SK-N-SH treated with all-trans-retinoic acid at 6 μM for 48 hours (cell line): ENCODE measurements around the gene LSAMP.

Experiments
- ATAC-seq: fragments of 200-7000 bp; cut with Tn5 transposase; 3 replicates; pipeline ENCODE4 v1.9.1; 2020; ENCODE audit warnings: mild to moderate bottlenecking, moderate library complexity
- BACH2 ChIP-seq: fragments of 250-450 bp; sonication (Bioruptor Pico); IDR thresholded peaks from 2 replicates; pipeline ENCODE4 v1.9.0; 2021; ENCODE audit warnings: mild to moderate bottlenecking, borderline replicate concordance
- CSDC2 ChIP-seq: fragments of 250-450 bp; sonication (Bioruptor Pico); IDR thresholded peaks from 2 replicates; pipeline ENCODE4 v1.5.0; 2020; ENCODE audit warnings: mild to moderate bottlenecking, moderate library complexity
- ESRRG ChIP-seq: fragments of 250-450 bp; sonication (Bioruptor Pico); IDR thresholded peaks from 2 replicates; pipeline ENCODE4 v1.6.1; 2021; ENCODE audit warnings: mild to moderate bottlenecking
- GLIS3 ChIP-seq: fragments of 250-450 bp; sonication (Bioruptor Pico); IDR thresholded peaks from 2 replicates; pipeline ENCODE4 v1.5.0; 2020; ENCODE audit warnings: mild to moderate bottlenecking, moderate library complexity
- ISL1 ChIP-seq: fragments of 250-450 bp; sonication (Bioruptor Pico); IDR thresholded peaks from 2 replicates; pipeline ENCODE4 v2.1.2; 2022; ENCODE audit warnings: mild to moderate bottlenecking, moderate library complexity
- OSR1 ChIP-seq: fragments of 250-450 bp; sonication (Bioruptor Pico); IDR thresholded peaks from 2 replicates; pipeline ENCODE4 v1.8.0; 2022; ENCODE audit warnings: moderate library complexity, mild to moderate bottlenecking, inconsistent platforms
- RARB ChIP-seq: fragments of 250-450 bp; sonication (Bioruptor Pico); IDR thresholded peaks from 2 replicates; pipeline ENCODE4 v1.8.0; 2021; ENCODE audit warnings: mild to moderate bottlenecking, moderate library complexity
- SNAI2 ChIP-seq: fragments of 250-450 bp; sonication (Bioruptor Pico); IDR thresholded peaks from 2 replicates; pipeline ENCODE4 v1.5.0; 2020; ENCODE audit warnings: mild to moderate bottlenecking, moderate library complexity
- TCF4 ChIP-seq: fragments of 250-450 bp; sonication (Bioruptor Pico); IDR thresholded peaks from 2 replicates; pipeline ENCODE4 v1.8.0; 2021; ENCODE audit warnings: mild to moderate bottlenecking, moderate library complexity, borderline replicate concordance
- TOX ChIP-seq: fragments of 250-450 bp; sonication (Bioruptor Pico); IDR thresholded peaks from 2 replicates; pipeline ENCODE4 v1.8.0; 2021; ENCODE audit warnings: mild to moderate bottlenecking, moderate library complexity, borderline replicate concordance
- ZC3H10 ChIP-seq: fragments of 250-450 bp; sonication (Bioruptor Pico); IDR thresholded peaks from 2 replicates; pipeline ENCODE4 v1.5.1; 2021; ENCODE audit warnings: mild to moderate bottlenecking, moderate library complexity
- ZFP3 ChIP-seq: fragments of 250-450 bp; sonication (Bioruptor Pico); IDR thresholded peaks from 2 replicates; pipeline ENCODE4 v1.5.0; 2020; ENCODE audit warnings: mild to moderate bottlenecking, moderate library complexity
- ZNF565 ChIP-seq: fragments of 450-650 bp; formaldehyde crosslinking; conservative IDR thresholded peaks from 2 replicates; pipeline ENCODE4 v1.5.0; 2020; ENCODE audit warnings: low read depth, mild to moderate bottlenecking, moderate library complexity
- ZNF70 ChIP-seq: fragments of 450-650 bp; formaldehyde crosslinking; IDR thresholded peaks from 2 replicates; pipeline ENCODE4 v1.5.0; 2020; ENCODE audit warnings: mild to moderate bottlenecking, moderate library complexity
- TF ChIP-seq, protein P1 (sequence below): fragments of 250-450 bp; sonication (Bioruptor Pico); IDR thresholded peaks from 2 replicates; pipeline ENCODE4 v1.8.0; 2020; ENCODE audit warnings: mild to moderate bottlenecking, moderate library complexity, borderline replicate concordance
- TF ChIP-seq, protein P2 (sequence below): fragments of 250-450 bp; sonication (Bioruptor Pico); IDR thresholded peaks from 2 replicates; pipeline ENCODE4 v1.5.1; 2020; ENCODE audit warnings: low read depth, mild to moderate bottlenecking, moderate library complexity
- TF ChIP-seq, protein P3 (sequence below): fragments of 250-450 bp; sonication (Bioruptor Pico); IDR thresholded peaks from 2 replicates; pipeline ENCODE4 v1.5.0; 2020; ENCODE audit warnings: mild to moderate bottlenecking, moderate library complexity
- TF ChIP-seq, protein P4 (sequence below): fragments of 250-450 bp; sonication (Bioruptor Pico); IDR thresholded peaks from 2 replicates; pipeline ENCODE4 v1.5.1; 2021; ENCODE audit warnings: mild to moderate bottlenecking, moderate library complexity

The LSAMP gene

DNA sequence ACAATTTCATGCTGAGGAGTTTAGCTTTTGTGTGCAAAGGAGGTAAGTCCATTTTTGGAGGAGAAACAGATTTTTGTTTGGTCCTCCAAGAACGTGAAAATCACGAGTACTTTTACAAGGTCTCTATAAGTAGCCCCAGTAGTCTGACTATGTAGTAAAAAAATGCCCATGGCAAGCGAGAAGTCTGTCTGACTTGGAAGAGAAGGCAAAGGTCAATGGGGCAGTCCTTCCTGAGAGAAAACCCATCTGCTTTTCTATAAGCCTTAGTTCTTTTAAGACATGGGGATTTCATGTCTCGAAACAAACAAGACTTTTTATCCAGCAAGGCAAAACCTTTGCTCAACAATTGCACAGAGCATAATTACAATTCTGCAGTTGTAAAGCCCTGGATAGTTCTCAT, 638.8 kb downstream of the LSAMP start (continued):
- TF ChIP-seq, protein P1, sequence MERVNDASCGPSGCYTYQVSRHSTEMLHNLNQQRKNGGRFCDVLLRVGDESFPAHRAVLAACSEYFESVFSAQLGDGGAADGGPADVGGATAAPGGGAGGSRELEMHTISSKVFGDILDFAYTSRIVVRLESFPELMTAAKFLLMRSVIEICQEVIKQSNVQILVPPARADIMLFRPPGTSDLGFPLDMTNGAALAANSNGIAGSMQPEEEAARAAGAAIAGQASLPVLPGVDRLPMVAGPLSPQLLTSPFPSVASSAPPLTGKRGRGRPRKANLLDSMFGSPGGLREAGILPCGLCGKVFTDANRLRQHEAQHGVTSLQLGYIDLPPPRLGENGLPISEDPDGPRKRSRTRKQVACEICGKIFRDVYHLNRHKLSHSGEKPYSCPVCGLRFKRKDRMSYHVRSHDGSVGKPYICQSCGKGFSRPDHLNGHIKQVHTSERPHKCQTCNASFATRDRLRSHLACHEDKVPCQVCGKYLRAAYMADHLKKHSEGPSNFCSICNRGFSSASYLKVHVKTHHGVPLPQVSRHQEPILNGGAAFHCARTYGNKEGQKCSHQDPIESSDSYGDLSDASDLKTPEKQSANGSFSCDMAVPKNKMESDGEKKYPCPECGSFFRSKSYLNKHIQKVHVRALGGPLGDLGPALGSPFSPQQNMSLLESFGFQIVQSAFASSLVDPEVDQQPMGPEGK (CRISPR knock-in tag): no peak
- no peak for TF ChIP-seq OSR1 (CRISPR knock-in tag)
- TF ChIP-seq BACH2 (CRISPR knock-in tag): no peak
- TF ChIP-seq SNAI2 (CRISPR knock-in tag): no peak

DNA sequence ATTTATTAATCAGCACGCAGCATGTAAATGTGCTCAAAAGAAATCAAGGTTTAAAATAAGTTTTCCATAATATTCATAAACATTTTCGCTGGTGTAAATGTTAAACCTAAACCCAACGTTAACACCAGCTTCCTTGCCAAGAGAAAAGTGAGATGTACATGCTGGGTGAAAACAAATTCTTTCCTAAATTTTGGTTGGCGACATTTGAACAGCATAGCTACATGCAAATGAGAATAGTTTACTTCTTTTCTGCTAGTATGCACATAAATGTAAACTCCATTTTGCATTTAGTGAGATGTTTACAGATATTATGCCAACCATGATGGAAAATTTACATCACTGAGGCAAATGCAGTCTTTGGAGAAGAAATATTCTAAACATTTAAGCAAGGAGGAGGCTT, 639.8 kb downstream of the LSAMP start:
- no peak for ATAC-seq
- TF ChIP-seq RARB (no peak), BACH2 (CRISPR knock-in tag) (no peak), ZNF565 (CRISPR knock-in tag) (no peak), ESRRG (CRISPR knock-in tag) (no peak), OSR1 (CRISPR knock-in tag) (no peak)
- TF ChIP-seq, protein P2, sequence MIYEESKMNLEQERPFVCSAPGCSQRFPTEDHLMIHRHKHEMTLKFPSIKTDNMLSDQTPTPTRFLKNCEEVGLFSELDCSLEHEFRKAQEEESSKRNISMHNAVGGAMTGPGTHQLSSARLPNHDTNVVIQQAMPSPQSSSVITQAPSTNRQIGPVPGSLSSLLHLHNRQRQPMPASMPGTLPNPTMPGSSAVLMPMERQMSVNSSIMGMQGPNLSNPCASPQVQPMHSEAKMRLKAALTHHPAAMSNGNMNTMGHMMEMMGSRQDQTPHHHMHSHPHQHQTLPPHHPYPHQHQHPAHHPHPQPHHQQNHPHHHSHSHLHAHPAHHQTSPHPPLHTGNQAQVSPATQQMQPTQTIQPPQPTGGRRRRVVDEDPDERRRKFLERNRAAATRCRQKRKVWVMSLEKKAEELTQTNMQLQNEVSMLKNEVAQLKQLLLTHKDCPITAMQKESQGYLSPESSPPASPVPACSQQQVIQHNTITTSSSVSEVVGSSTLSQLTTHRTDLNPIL: no peak

DNA sequence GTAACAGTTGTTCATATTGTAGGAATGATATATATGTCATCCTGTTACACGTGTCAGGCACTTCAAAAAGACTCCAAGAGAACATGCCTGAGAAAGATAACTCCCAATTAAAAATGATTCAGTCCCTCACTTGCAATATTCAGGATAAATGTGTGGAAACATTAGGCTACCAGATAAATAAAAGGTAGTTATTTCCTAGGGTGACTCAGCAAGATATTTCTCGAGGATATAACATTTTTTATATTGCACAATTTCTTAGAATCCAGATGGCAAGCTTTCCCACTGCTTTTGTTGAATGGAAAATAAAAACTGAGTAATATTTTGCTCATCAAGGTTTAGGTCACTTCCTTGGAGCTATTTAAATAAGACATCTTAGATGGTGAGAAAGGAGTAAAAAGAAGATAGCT, 640.6 kb downstream of the LSAMP start:
- TF ChIP-seq ISL1 (CRISPR knock-in tag): peak; percentile 59
- peak; percentile 53; the same call in 1 of the 2 replicates for TF ChIP-seq ZC3H10
- no peak for TF ChIP-seq TOX (CRISPR knock-in tag)
- ATAC-seq: peak; percentile 23

DNA sequence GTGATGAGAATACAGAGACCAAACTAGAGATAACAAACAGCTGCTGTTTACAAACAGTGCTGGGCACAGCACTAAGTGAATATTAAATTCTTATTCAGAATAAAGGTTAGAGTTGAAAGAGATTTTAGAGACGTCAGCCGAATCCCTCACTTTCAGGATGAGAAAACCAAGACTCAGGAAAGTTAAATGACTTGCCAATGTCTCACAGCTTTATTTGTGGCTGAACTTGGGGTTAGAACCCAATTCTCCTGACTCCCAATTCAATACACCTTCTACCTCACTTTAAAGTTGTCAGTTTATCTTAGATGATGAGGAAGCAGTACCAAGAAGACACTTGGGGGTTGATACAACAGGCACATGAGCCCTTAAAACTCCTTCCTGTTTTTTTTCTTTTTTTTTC, 641.1 kb downstream of the LSAMP start:
- ATAC-seq: no peak
- no peak for TF ChIP-seq TOX (CRISPR knock-in tag)
- no peak for TF ChIP-seq ZNF70
- TF ChIP-seq ESRRG (CRISPR knock-in tag): no peak
- TF ChIP-seq, protein P2: no peak
- TF ChIP-seq, protein P1 (CRISPR knock-in tag): no peak
- TF ChIP-seq ZNF565 (CRISPR knock-in tag): no peak
- TF ChIP-seq GLIS3 (CRISPR knock-in tag): no peak
- TF ChIP-seq OSR1 (CRISPR knock-in tag): no peak
- TF ChIP-seq TCF4 (CRISPR knock-in tag): no peak
- TF ChIP-seq CSDC2: no peak

DNA sequence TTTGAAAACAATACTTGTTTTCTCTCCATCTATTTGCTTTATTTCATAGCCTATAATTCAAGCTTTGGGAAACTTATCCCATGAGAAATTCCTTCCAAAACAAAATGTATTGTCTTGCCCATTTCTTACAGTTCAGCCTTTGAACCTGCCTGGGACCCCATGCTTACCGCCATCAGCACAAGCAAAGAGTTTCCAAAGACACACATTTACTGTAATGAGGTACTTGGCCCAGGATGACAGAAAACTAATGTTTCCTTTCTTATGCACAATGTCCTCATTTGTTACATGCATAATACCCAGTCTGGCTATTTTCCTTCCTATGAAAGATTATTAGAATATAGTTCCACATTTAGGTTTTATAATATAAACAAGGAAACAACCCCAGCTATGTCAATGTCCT, 641.6 kb downstream of the LSAMP start:
- no peak for ATAC-seq
- TF ChIP-seq, protein P3, sequence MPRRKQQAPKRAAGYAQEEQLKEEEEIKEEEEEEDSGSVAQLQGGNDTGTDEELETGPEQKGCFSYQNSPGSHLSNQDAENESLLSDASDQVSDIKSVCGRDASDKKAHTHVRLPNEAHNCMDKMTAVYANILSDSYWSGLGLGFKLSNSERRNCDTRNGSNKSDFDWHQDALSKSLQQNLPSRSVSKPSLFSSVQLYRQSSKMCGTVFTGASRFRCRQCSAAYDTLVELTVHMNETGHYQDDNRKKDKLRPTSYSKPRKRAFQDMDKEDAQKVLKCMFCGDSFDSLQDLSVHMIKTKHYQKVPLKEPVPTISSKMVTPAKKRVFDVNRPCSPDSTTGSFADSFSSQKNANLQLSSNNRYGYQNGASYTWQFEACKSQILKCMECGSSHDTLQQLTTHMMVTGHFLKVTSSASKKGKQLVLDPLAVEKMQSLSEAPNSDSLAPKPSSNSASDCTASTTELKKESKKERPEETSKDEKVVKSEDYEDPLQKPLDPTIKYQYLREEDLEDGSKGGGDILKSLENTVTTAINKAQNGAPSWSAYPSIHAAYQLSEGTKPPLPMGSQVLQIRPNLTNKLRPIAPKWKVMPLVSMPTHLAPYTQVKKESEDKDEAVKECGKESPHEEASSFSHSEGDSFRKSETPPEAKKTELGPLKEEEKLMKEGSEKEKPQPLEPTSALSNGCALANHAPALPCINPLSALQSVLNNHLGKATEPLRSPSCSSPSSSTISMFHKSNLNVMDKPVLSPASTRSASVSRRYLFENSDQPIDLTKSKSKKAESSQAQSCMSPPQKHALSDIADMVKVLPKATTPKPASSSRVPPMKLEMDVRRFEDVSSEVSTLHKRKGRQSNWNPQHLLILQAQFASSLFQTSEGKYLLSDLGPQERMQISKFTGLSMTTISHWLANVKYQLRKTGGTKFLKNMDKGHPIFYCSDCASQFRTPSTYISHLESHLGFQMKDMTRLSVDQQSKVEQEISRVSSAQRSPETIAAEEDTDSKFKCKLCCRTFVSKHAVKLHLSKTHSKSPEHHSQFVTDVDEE (CRISPR knock-in tag): no peak
- no peak for TF ChIP-seq ZNF70
- no peak for TF ChIP-seq CSDC2
- TF ChIP-seq, protein P4, sequence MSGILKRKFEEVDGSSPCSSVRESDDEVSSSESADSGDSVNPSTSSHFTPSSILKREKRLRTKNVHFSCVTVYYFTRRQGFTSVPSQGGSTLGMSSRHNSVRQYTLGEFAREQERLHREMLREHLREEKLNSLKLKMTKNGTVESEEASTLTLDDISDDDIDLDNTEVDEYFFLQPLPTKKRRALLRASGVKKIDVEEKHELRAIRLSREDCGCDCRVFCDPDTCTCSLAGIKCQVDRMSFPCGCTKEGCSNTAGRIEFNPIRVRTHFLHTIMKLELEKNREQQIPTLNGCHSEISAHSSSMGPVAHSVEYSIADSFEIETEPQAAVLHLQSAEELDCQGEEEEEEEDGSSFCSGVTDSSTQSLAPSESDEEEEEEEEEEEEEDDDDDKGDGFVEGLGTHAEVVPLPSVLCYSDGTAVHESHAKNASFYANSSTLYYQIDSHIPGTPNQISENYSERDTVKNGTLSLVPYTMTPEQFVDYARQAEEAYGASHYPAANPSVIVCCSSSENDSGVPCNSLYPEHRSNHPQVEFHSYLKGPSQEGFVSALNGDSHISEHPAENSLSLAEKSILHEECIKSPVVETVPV (CRISPR knock-in tag): no peak
- no peak for TF ChIP-seq ZNF565 (CRISPR knock-in tag)
- no peak for TF ChIP-seq ISL1 (CRISPR knock-in tag)
- no peak for TF ChIP-seq ZFP3
- TF ChIP-seq, protein P2: no peak
- no peak for TF ChIP-seq TCF4 (CRISPR knock-in tag)
- no peak for TF ChIP-seq ESRRG (CRISPR knock-in tag)
